Lung (tissue), 12 donors: ENCODE data around the gene ADGRD1. TPM values are rescaled to one million over a fixed set of nuclear protein-coding genes. Genes with fewer than 3 reads are reported as not detected.

Experiments
- ATAC-seq: fragments of 200-7000 bp; cut with Tn5 transposase; one replicate; pipeline ENCODE4 v1.9.1; 2020; ENCODE audit warnings: moderate number of reproducible peaks; ENCODE audit not compliant: insufficient read depth, low FRiP score
- DNase-seq, 3 donors: peaks; one replicate each; pipeline ENCODE4 v3.0.0-alpha.2; 2013 to 2017
- H3K27ac ChIP-seq, 2 donors: one replicate each; pipeline ENCODE4 v1.5.1; 2013; ENCODE audit warnings: mild to moderate bottlenecking in 2 of 2, moderate library complexity in 2 of 2, control low read depth in 1 of 2, inconsistent platforms in 1 of 2, low read depth in 1 of 2, low read length in 1 of 2
- H3K27me3 ChIP-seq, 3 donors: one replicate each; pipeline ENCODE4 v1.5.1; 2013; ENCODE audit warnings: low read length in 2 of 3; ENCODE audit not compliant: control insufficient read depth in 3 of 3, insufficient read depth in 3 of 3
- H3K36me3 ChIP-seq, 4 donors: one replicate each; pipeline ENCODE4 v1.5.1; 2013; ENCODE audit warnings: low read length in 4 of 4, mild to moderate bottlenecking in 1 of 4, moderate library complexity in 1 of 4; ENCODE audit not compliant: control insufficient read depth in 4 of 4, insufficient read depth in 4 of 4
- H3K4me1 ChIP-seq, 5 donors: one replicate each; pipeline ENCODE4 v1.5.1; 2013; ENCODE audit warnings: low read length in 5 of 5, mild to moderate bottlenecking in 2 of 5, moderate library complexity in 1 of 5; ENCODE audit not compliant: control insufficient read depth in 5 of 5, insufficient read depth in 5 of 5
- H3K4me3 ChIP-seq: one replicate; pipeline ENCODE4 v1.5.1; 2013; ENCODE audit warnings: mild to moderate bottlenecking, control low read depth, moderate library complexity
- H3K9ac ChIP-seq, 2 donors: one replicate each; pipeline ENCODE4 v1.5.1; 2013; ENCODE audit warnings: low read length in 2 of 2, control low read depth in 1 of 2; ENCODE audit not compliant: insufficient read depth in 1 of 2
- H3K9me3 ChIP-seq, 4 donors: one replicate each; pipeline ENCODE4 v1.5.1; 2013; ENCODE audit warnings: low read length in 3 of 4, mild to moderate bottlenecking in 1 of 4, moderate library complexity in 1 of 4; ENCODE audit not compliant: control insufficient read depth in 4 of 4, insufficient read depth in 3 of 4
- CTCF ChIP-seq: IDR thresholded peaks from 2 replicates; pipeline ENCODE4 v1.5.1; 2012; ENCODE audit warnings: mild to moderate bottlenecking; ENCODE audit errors: control extremely low read depth, extremely low read depth
- WGBS, 2 donors: extraction: QIAGEN DNeasy Blood & Tissue Kit; methylation state at CpG; one replicate each; pipeline ENCODE4 v1.1.7; 2013; 5-methylcytosine and 5-hydroxymethylcytosine counted together
- polyA plus RNA-seq, 2 donors: library from polyadenylated mRNA; stranded (reverse); fragments of 200-250 nt; gene quantifications; one replicate each; pipeline ENCODE4 v1.2.1, GENCODE V29; 2013
- total RNA-seq, 2 donors: library from RNA; depleted of rRNA in 1 of 2; stranded (reverse); fragments of >200 nt in 1 of 2; gene quantifications; one replicate each; pipeline ENCODE4 v1.2.1, GENCODE V29; 2014 to 2021
- donor health status: control.
- donor health status: control.
- donor health status: Bipolar disorder and iron deficiency.
- donor health status: healthy.
- donor health status: DM: yes; HTN: yes; CAD: no.

Gene ADGRD1
- total and polyA plus RNA-seq, 4 donors = 23.5 to 85.6 (median 46.7) TPM

- ATAC-seq = no peak
- Histone ChIP-seq H3K27me3 (no peaks in the 10 kb centered on the region), H3K36me3 (peaks cover 0 to 10% (median 0%) of the 10 kb centered on the region in 4 donors), H3K9me3 (peaks cover 0 to 3% (median 1%) of the 10 kb centered on the region in 4 donors), H3K4me1 (peaks cover 0 to 18% (median 0%) of the 10 kb centered on the region in 5 donors), H3K27ac (no peak overlapping the region), H3K4me3 (no peak overlapping the region), H3K9ac (no peak overlapping the region)
- 86 to 87% methylated on average over 35 of the region's 35 CpGs for WGBS, 2 donors
- no peak for TF ChIP-seq CTCF
- peak; percentile 11 to 64 (median 52) for DNase-seq
Observed at GRCh38 chr12:131103669-131104462, 150.2 kb downstream of the ADGRD1 start.

- DNase-seq (peak; percentile 85 to 88 (median 88)), ATAC-seq (peak; percentile 79)
- H3K27me3 ChIP-seq = no peaks in the 10 kb centered on the region
- TF ChIP-seq CTCF = peak; percentile 77
- H3K27ac ChIP-seq = no peak overlapping the region
- no peak overlapping the region for H3K4me3 ChIP-seq
- H3K36me3 ChIP-seq = peaks cover 0 to 9% (median 0%) of the 10 kb centered on the region in 4 donors
- 39 to 46% methylated on average over 32 of the region's 32 CpGs for WGBS, 2 donors
- no peak overlapping the region for H3K9ac ChIP-seq
- peaks cover 0 to 3% (median 1%) of the 10 kb centered on the region in 4 donors for H3K9me3 ChIP-seq
- peaks cover 0 to 18% (median 0%) of the 10 kb centered on the region in 5 donors for H3K4me1 ChIP-seq
Observed at GRCh38 chr12:131104463-131105350, 151.0 kb downstream of the ADGRD1 start.

- DNase-seq (no peak), ATAC-seq (no peak)
- Histone ChIP-seq H3K9ac (no peak overlapping the region), H3K9me3 (peaks cover 0 to 3% (median 0%) of the 10 kb centered on the region in 4 donors), H3K36me3 (peaks cover 0 to 9% (median 0%) of the 10 kb centered on the region in 4 donors), H3K27me3 (no peaks in the 10 kb centered on the region), H3K27ac (no peak overlapping the region), H3K4me1 (peaks cover 0 to 18% (median 0%) of the 10 kb centered on the region in 5 donors), H3K4me3 (no peak overlapping the region)
- TF ChIP-seq CTCF = no peak
- 96 to 99% methylated on average over 7 of the region's 7 CpGs for WGBS, 2 donors
Observed at GRCh38 chr12:131105351-131105735, 151.6 kb downstream of the ADGRD1 start.
